ENCODE measurements around the gene CRK.
A peak's percentile ranks its signal among the peaks of the same experiment; 100 is the strongest.

CRK gene

DNA sequence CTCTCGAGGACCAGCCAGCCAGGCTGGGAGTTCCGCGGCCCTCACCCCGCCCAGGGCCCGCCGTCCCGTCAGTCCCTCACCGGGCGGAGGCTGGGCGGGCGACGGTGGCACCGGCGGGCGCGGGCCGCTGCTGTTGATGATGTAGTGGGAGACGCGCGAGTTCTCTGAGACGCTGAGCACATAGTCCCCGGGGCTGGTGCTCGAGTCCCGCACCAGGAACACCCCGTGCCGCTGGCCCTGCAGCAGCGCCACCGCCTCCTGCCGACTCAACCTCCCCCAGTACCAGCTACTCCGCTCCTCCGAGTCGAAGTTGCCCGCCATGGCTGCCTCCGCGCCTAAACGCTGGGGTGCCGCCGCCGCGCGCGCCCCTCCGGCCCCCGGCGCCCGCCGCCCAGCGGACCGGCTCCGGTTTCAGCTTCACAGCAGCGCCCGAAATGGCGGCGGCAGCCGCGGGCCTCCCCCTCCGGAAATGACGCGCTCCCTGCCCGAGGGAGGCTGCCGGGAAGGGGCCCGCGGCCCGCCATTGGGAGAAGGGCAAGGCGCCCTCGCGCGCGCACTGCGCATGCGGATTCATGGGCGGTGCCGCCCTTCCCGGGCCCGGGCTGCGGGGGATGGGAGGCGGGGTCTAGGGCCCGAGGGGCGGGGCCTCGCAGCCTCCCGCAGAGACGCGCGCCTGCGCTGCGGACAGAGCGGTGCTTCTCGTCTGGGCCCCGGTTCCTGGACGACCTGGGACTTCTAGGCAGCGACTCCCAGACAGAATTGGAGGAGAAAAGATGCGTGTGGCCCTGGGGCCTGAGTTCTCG lies at the start of gene CRK:
CRK (minus strand) TSS at position 436 of the 803 bp plus-strand sequence; CDS start at position 321, 115 bp downstream.
- peak; percentile 97 to 98 (median 98) for DNase-seq (ENCODE audit: low read depth in 3 of 3, low spot score in 1 of 3)

DNA sequence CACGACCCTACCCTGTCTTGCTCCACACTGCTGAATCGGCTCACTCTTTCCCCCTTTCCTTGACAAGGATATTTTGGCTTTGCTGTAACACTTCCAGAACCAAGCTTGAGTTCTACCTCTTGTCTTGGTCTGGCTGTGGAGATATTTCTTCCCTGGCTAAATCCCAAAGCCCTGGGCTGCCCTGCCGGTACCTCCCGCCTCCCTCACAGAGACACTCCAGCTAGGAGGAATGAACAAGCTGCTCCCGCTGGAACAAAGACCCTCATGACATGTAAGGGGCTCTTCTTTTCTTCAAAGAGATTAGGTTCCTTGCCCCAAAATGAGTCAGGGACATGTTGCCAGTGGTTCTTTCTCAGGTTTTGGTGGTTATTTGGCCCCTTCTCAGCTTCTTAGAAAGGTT lies 49.6 kb upstream of the CRK start:
- DNase-seq (ENCODE audit: low read depth in 3 of 3, low spot score in 1 of 3): no peak

DNA sequence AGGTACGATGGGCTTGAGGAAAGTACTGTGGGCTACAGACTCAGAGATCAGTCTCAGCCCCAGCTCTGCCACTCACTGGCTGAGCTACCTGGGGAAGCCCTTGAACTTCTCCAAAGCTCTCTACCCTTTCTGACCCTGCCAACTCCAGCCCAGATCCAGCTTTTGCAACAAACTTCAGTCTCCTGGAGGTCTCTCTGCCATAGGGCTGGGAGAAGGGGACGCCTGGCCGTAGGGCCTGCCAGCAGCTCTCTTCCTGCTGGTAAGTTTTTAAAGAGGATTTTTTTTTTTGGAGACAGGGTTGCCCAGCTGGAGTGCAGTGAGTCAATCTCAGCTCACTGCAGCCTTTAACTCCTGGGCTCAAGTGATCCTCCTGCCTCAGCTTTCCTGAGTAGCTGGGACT lies 48.8 kb upstream of the CRK start:
- DNase-seq (ENCODE audit: low read depth in 3 of 3, low spot score in 1 of 3): no peak

DNA sequence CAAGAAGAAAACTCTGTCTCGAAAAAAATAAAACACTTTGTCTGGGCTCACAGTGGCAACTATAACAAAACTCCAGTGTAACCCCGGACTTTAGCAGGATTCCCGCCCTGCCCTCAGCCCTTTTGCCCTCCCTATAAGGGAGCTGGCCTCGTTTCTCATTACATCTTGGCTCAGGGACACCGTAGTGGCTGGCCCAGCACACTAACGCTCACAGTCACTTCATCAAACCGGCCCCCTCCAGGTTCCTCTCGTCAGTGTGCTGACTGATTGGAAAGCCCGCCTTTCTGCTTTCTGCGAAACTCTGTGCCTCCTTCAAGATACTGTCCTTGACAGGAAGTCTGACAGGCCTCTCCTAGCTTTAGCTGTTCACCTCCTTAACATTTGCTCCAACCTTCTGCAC lies 47.7 kb upstream of the CRK start:
- DNase-seq (ENCODE audit: low read depth in 3 of 3, low spot score in 1 of 3): no peak

DNA sequence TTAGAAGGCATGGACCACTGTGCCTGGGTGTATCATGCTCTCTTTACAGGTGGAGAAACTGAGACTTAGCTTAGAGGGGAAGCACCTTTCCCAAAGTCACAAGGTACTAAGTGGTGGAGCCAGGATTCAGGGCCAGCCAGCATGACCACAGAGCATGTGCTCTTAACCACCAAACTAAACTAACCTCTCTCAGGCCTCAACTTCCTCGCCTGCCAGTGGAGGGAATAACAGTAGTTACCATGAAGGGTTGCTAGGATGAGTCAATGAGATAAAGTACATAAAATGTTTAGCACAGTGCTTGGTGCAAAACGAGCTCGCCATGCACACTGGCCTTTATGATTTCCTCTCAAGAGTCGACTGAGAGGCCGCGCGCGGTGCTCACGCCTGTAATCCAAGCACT lies 42.8 kb upstream of the CRK start:
- no peak for DNase-seq (ENCODE audit: low read depth in 3 of 3, low spot score in 1 of 3)

DNA sequence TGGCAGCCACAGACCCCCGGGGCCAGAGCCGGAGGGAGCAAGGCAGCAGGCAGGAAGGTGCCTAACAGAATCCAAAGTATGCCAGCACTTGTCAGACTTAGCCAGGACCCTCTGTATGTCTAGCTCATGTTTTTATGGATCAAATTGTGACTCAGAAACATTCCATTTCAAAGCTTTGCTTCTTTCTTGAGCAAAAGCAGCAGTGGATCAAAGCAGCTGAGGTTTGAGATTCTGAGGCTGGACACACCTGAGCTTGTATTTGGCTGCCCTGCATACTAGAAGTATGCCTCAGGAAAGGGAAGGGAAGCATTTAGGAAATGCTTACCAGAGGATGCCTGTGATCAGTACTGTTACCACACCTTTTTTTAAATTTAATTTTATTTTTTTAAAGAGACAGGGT lies 42.2 kb upstream of the CRK start:
- DNase-seq (ENCODE audit: low read depth in 3 of 3, low spot score in 1 of 3): no peak

DNA sequence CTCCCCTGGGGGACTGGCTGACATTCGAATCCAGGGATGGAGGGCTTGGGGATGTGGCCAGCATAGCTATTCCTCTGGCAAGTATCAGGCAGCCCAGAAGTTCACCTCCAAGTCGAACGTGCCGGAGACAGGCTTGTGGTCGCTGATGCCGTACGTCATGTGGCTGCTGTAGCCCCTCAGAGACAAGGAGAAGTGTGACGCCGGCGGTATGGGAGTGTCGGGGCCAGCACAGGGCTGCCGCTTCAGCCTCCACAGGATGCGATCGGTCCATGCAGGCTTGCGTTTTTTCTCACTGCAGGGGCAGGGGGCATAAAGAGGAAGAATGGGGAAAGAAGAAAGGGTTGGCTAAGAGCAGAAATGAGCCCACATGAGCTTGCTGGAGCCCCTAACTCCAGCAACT lies 41.8 kb upstream of the CRK start:
- no peak for DNase-seq (ENCODE audit: low read depth in 3 of 3, low spot score in 1 of 3)

DNA sequence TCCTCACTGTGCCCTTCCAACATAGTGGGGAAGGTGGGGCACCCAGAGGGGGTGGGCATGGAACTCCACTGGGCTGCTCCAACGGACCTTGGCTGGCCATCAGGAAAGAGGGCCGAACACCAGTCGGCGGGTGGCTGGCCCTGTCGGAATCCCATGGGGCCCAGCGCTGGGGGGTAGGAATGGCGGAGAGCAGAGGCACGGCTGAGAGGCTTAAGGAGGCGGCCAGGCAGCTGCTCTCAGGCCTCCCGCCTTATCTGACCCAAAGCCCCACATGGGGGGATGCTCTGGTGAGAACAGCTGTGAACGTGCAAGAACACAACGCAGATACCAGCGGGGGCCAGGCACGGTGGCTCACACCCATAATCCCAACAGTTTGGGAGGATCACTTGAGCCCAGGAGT lies 40.8 kb upstream of the CRK start:
- no peak for DNase-seq (ENCODE audit: low read depth in 3 of 3, low spot score in 1 of 3)

DNA sequence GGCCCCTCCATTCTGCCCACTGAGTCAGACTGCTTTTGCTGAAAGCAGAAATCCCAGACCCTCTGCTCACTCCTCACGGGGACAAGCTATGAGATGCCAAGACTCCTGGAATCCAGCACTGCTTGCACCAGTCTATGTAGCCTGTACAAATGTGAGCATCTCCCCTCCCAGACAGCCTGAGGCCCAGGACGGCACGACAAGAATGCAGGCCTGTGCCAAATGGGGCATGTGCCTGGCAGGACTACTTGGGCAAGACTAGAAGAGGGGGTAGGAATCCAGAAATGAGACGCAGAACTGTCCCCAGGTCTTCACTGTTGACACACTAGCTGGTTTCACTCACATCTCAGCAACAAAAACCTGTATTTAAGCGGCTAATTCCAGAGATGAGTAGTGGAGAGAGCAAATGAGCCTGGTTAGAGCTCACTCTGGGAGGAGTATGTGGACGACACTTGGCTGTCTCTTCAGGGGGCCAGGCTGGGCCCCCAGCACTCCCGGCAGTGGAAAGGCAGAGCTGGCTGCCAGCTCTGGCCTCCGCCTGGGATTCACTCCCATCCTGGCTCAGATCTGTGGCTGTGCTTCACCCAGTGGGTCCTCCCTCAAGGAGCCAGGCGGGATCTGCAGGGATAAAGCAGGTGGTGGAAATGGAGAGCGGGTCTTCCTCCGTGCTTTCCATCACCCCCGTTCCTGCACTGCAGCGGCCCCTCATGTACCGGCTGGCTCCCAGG lies 39.4 kb upstream of the CRK start:
- no peak for DNase-seq (ENCODE audit: low read depth in 3 of 3, low spot score in 1 of 3)

DNA sequence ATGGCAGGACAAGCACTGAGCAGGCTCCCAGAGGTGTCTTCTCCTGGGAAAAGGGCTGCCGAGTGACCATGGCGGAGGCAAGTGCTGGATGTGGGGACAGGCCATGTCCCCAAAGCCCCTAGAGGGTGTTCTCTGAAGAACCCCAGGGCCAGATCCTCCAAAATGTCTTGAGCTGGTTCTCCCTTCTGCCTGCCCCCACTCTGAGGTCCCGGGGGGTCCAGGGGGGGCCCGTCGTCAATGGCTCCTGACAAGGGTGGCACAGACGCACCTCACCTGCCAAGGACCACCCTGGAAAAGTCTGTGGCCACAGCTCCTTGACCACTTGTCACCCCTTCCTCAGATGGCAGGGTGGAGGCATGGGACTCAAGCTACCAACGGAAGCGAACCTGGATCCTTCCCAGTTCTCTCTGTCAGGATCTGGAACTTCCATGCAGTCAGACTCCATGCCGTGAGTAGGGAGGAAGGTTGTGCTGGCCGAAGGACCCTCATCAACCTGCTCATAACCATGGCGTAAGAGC lies 38.8 kb upstream of the CRK start:
- DNase-seq (ENCODE audit: low read depth in 3 of 3, low spot score in 1 of 3): no peak

DNA sequence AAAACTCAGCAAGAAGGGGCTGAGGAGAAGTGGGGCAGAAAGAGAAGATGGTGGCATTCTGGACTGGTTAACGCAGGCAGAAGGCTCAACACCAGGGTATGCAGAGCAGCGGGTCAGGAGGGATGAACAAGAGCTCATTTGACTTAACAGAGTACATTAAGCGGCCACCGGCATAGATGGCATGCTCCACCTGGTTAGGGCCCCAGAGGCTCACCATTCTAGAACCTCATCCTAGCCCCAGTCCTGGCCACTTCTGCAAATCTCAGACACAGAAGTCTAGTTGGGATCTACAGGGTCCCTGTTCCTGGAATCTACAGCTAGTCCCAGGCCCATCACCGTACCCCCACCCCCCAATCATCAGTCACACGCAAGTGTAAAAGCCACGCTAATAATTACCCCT lies 38.2 kb upstream of the CRK start:
- DNase-seq (ENCODE audit: low read depth in 3 of 3, low spot score in 1 of 3): no peak

DNA sequence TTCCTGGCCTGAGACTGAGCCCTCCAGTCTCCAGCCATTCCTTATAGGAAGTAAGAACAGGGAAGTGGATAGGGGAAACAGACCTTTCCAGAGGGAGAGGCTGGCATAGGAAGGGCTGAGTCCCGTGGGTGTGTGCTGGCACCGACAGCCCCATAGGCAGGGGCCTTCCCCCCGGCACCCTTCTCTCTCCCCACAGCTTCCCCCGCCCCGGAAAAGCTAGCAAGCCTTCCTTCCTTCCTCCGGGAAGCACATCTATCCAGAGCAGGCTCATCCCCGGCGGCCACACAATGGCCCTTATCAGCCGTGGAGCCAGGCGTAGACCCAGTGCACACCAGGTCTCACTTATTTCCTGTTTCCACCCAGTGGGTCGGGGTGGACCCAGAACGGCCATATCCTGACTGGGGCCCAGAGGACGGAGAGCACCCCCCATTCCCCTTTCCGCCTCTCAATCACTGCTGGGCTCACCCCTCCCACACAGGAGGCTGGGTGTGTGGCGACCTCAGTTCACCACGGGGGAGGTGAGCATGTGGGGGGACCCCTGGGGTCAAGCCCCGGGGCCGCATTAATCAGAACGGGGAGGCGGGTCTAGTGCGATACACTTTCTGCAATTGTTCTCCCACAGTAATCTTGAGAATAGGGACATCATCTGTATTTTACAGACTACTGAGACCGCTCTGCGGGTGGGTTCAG lies 37.4 kb upstream of the CRK start:
- DNase-seq (ENCODE audit: low read depth in 3 of 3, low spot score in 1 of 3): no peak

DNA sequence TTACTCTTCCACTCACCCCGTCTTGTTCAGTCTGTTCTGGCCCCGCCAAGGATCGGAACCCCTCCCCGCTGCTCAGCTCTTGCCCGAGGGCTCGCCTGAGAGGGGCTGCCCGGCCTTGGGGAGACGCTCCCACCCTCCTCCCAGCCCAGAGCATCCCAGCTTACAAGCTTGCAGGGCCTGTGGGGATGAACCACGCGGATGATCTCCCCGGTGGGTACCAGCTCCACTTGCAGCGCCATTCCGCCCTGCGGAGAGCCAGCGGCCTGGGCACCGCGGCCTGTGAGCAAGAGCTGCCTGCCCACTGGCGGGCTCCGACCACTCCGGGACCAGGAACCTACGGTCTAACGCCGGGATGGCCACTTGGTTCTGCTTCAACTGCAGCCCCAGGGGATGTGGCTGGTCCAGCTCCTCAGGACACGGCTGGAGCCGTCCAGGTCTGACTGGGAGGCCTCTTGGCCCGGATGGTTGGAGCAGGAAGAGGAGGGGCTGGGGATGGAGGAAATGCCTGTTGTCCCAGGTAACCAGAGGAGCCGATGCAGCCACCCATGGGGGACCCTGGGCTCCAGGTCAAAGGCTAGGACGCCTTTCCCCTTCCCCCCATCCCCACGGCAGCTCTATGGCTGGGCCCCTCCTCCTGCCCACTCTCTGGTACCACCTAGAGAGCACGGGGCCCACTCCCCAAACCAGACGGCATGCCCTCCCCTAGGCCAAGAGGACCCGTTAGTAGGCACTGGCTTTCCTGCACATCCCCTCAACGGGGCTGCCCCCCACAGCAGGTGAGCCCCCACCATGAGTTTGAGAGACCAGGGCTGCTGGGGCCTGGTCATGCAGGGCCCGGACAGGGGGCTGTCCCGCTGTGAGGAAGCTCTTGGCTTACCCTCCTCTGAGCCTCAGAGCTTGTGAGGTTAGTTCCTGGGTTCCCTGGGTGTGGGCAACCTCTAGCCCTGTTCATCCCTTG lies 36.5 kb upstream of the CRK start, which contains the start of gene MYO1C:
MYO1C (minus strand) TSS at position 438 of the 958 bp plus-strand sequence; CDS start at position 239, 199 bp downstream.
- DNase-seq (ENCODE audit: low read depth in 3 of 3, low spot score in 1 of 3): no peak

DNA sequence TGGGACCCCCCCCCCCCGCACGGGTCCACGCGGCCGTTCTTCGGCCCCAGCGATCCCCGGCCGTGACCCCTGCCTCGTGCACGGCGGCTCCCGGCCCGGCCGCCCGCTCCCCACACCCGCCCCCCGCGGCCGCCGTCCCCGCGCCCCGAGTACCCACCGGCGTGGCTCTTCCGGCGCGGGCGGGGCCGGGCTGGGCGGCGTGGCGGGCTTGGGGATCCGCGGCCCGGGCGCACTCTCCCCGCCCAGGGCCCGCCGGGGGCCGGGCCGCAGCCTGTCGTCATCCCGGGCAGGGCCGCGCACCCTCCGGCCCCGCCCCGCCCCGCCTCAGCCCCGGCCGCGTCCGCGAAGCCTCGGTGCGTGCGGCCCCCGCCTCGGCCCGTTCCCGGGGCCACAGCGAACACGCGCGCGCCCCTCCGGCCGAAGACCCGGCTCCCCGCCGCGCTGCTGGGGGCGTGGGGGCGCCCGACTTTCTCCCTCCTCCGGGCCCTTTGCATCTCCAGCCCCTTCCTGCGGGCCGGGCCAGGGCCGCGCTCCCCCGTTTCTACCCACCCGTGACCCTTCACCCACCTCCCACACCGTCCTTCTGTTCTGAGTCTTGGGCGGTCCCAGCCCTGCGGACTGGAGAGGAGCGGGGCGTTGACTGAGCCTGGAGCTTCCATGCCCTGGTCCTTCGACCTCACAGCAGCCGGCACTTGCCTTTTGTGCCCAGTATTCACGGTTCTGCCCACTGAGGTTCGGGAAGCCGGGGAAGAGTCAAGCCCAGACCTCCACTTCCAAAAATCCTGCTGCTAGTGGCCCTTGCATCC lies 35.6 kb upstream of the CRK start:
- no peak for DNase-seq (ENCODE audit: low read depth in 3 of 3, low spot score in 1 of 3)

DNA sequence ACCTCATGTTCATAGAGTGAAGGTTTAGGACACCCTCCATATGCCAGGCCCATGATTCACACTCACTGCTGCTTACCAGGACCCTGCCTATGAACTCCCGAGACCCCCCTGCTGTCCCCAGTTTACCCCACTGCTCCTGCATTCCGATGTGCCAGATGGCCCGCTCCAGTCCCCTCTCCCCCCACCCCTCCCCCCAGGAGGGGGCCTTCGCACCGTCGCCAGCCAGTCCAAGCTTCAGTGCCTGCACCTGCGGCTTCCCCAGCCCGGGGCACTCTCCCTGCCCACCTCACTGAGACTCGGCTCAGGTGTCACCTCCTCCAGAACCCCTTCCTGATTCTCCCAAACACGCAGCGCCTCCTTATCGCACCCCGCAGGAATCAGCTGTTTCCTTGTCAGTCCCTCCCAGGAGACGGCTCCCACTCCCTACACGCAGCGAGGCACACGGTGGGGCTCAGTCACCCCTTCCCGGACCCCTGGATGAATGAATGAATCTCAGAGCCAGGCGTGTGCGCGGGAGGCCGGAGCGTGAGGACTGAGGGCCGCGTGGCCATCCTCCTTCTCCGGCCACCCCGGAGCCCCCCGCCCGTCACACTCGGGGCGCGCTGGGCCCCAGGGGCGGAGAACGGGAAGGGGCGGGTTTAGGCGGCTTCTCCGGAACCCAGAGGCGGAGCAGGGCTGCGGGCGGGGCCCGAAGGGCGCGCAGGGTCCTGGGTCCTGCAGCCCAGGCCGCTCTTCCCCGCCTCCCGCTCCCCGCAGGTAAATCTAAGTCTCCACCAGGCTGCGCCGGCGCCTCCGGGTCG lies 34.8 kb upstream of the CRK start:
- DNase-seq (ENCODE audit: low read depth in 3 of 3, low spot score in 1 of 3): peak in 1 of 3 donors; percentile 47

DNA sequence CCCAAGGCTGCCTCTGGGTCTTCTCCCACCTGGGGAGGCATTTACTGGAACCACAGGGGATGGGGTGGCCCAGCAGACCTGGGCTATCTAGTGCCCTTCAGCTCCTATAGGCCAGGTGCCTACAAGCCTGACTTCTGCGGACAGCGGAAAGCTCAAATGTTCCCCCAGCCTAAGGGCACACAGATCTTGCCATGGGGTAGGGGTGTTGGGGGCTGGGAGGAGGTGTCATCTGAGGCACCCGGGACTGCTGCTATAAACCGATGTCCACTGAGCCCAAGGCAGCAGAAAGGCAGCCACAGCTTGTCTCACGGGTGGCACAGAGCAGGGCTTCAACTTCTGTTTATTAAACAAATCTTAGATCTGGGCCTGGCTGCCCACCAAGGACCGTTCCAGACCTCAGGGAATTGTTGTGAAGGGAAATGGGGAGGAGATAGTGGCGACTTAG lies 32.8 kb upstream of the CRK start:
- no peak for DNase-seq (ENCODE audit: low read depth in 3 of 3, low spot score in 1 of 3)

DNA sequence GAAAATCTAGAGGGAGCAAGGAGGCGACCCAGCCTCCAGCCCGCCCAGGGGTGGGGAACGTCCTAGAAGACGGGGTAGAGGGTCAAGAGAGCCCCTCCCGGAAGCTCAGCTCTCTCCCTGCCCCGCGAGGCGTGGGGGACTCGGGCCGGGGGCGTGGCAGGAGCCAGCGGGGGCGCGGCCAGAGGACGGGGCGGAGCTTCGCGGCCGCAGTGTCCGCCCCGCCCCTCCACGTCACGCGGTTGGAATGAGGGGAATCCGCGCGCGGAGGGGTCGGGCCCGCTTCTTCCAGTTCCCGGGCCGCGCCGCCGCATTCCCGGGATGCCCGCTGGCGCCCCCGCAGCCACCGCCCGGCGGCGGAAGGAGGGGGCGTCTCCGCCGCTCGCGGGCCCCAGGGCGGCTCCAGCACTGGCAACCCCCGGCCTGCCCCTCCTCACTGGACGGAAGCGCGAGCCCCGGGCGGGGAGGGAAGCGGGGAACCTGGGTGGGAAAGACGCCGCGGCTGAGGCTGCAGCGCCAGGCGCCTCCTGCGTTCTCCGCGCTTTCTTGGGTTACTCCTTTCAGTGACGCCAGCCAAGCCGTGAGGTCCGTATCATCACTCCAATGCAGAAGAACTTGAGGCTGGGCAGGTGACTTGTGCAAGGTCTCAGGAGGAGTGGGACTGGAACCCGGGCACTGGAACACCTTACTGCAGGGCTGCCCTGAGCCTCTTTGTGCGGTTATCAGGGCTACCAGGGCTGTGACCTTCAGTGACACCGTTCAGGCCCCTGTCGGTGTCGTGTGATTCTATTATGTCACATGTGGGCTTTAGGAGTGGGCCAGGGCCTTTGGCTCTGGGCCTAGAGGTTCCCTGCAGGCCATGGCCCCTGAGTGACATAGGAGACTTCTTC lies 32.1 kb upstream of the CRK start:
- peak; percentile 41 to 56 (median 50) for DNase-seq (ENCODE audit: low read depth in 3 of 3, low spot score in 1 of 3)

Measured in stimulated activated CD4-positive, alpha-beta T cell treated with anti-CD3 and anti-CD28 coated beads, TNF-alpha, amount 100 ng/mL, for 1 hour (primary cell).